Right lobe of liver (tissue), 4 donors: ENCODE data around the gene APLF.

Experiments used
- POLR2A ChIP-seq: fragments of 450-650 bp; IDR thresholded peaks from one replicate; pipeline ENCODE4 v1.6.1; 2017; ENCODE audit warnings: antibody characterized with exemption, mild to moderate bottlenecking
- TF ChIP-seq, protein P1 (sequence below), 4 donors: fragments of 200-600 bp in 3 of 4; fragments of 450-650 bp in 1 of 4; IDR thresholded peaks; one replicate each; pipeline versions ENCODE4 v1.5.1 to v1.8.0; 2016 to 2022; ENCODE audit warnings: antibody characterized with exemption in 4 of 4, mild to moderate bottlenecking in 2 of 4
- donor health status: DM: no; HTN: no; CAD: no.
- donor health status: DM: no; HTN: no; CAD: no.
- donor health status: DM: no; HTN: yes; CAD: no.

GRCh38 chr2:68556381-68556780 lies 89.0 kb downstream of the APLF start:
- TF ChIP-seq POLR2A: no peak
- TF ChIP-seq, protein P1, sequence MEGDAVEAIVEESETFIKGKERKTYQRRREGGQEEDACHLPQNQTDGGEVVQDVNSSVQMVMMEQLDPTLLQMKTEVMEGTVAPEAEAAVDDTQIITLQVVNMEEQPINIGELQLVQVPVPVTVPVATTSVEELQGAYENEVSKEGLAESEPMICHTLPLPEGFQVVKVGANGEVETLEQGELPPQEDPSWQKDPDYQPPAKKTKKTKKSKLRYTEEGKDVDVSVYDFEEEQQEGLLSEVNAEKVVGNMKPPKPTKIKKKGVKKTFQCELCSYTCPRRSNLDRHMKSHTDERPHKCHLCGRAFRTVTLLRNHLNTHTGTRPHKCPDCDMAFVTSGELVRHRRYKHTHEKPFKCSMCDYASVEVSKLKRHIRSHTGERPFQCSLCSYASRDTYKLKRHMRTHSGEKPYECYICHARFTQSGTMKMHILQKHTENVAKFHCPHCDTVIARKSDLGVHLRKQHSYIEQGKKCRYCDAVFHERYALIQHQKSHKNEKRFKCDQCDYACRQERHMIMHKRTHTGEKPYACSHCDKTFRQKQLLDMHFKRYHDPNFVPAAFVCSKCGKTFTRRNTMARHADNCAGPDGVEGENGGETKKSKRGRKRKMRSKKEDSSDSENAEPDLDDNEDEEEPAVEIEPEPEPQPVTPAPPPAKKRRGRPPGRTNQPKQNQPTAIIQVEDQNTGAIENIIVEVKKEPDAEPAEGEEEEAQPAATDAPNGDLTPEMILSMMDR (IDR thresholded peaks at IDR 0.05): no peak
